ENCODE data around the gene OSBP2. TPM values are rescaled to one million over a fixed set of nuclear protein-coding genes. Genes with fewer than 3 reads are reported as not detected.

The OSBP2 gene
- total RNA-seq, 1 donor = 11.1 TPM

DNA sequence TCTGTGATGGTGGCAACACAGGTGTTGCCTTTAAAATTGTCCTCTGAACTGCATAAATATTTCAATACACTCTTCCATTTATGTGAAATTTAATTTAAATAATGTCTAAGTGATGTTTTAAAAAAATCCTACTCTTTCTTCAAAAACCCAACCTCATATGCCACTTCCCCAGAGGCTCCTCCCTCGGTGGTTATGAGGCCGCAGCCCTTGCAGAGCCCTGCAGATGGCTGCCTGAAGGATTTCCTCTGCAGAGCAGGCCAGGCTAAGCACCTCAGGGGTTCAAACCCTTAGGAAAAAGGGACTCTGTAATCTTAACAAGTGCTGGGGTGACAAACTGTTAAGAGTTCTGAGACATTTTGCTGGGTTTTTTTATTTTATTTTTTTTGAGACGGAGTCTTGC, 248.7 kb downstream of the OSBP2 start:
- no peak for DNase-seq (ENCODE audit: low read depth)
- TF ChIP-seq CTCF (IDR thresholded peaks at IDR 0.05; ENCODE audit: insufficient read depth, low read length) = no peak
- no peak overlapping the region for H3K4me3 ChIP-seq (ENCODE audit: low read depth, low read length)

- no peak for TF ChIP-seq CTCF (IDR thresholded peaks at IDR 0.05; ENCODE audit: insufficient read depth, low read length)
- DNase-seq (ENCODE audit: low read depth) = no peak
- no peak overlapping the region for H3K4me3 ChIP-seq (ENCODE audit: low read depth, low read length)
Observed at GRCh38 chr22:30944986-30945385, 250.3 kb downstream of the OSBP2 start.

GRCh38 chr22:30945653-30946052, 251.0 kb downstream of the OSBP2 start:
- no peak for DNase-seq (ENCODE audit: low read depth)
- TF ChIP-seq CTCF (IDR thresholded peaks at IDR 0.05; ENCODE audit: insufficient read depth, low read length) = no peak
- H3K4me3 ChIP-seq (ENCODE audit: low read depth, low read length) = no peak overlapping the region

GRCh38 chr22:30946354-30946753, 251.7 kb downstream of the OSBP2 start:
- H3K4me3 ChIP-seq (ENCODE audit: low read depth, low read length) = no peak overlapping the region
- TF ChIP-seq CTCF (IDR thresholded peaks at IDR 0.05; ENCODE audit: insufficient read depth, low read length) = no peak
- no peak for DNase-seq (ENCODE audit: low read depth)

DNA sequence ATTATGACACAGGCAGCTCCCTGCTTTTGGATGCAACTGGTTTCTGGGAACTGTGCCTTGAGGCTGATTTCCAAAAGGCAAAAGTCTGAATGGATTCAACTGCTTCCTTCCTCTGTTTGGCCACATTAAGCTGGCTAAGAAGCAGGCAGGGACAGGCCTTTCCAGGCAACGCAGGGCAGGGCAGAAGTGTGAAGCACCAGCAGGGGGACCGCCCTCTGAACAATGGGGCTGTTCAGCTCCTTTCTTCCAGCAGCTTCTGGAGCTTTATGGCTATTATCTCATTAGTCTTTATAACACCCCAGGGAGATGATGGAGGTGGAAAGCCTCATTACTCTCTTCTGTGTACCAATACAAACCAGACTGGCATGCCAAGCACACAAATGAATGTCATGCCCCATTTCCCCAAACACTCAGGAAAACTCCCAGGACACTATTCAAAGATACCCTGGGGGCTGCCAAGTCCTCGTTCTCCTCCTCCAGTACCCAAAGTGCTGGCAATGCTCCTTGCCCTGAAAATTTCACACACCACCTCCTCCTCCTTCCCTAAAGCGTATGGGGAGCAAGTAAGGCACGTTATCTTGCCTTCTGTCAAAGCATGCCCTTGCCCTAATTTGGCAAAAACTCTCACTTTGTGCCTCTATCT, 252.6 kb downstream of the OSBP2 start:
- H3K4me3 ChIP-seq (ENCODE audit: low read depth, low read length) = no peak overlapping the region
- DNase-seq (ENCODE audit: low read depth) = peak; percentile 11
- peak; percentile 19 for TF ChIP-seq CTCF (IDR thresholded peaks at IDR 0.05; ENCODE audit: insufficient read depth, low read length)

DNA sequence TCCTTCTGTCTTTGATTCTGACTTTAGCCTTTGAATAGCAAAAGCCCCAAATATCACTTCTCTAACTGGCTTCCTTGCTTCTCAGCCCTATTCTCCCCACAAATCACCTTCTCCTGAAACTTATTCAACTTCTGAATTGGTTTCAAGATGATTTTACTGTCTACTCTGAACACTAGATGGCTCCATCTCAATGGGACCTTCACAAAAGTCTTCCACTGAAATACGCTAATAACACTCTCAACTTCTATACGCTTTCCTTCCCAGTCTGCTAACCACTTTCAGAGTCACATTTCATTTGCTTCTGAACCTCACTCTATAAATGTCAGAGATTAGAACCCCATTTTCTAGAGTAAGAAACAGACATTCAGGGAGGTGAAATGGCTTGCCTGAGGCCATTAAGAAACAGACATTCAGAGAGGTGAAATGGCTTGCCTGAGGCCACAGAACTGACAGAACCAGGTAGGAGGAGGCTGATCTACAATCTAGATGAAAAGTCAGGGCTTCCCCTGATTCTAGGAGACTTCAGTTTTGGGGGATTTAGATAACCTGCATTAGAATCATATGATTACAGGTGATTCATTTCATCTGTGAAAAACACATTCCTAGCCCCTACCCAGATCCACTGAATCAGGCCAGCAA, 253.3 kb downstream of the OSBP2 start:
- DNase-seq (ENCODE audit: low read depth) = peak; percentile 79
- H3K4me3 ChIP-seq (ENCODE audit: low read depth, low read length) = no peak overlapping the region
- peak; percentile 65 for TF ChIP-seq CTCF (IDR thresholded peaks at IDR 0.05; ENCODE audit: insufficient read depth, low read length)
